ENCODE data around the gene ATXN1. TPM values are rescaled to one million over a fixed set of nuclear protein-coding genes. Genes with fewer than 3 reads are reported as not detected.

Gene ATXN1
- total and polyA plus RNA-seq, 2 of the 13 experiments (the other 11 are each of a cell fraction or from before 2014, with no cell fraction given), result 20.7 to 39.5 TPM

DNA sequence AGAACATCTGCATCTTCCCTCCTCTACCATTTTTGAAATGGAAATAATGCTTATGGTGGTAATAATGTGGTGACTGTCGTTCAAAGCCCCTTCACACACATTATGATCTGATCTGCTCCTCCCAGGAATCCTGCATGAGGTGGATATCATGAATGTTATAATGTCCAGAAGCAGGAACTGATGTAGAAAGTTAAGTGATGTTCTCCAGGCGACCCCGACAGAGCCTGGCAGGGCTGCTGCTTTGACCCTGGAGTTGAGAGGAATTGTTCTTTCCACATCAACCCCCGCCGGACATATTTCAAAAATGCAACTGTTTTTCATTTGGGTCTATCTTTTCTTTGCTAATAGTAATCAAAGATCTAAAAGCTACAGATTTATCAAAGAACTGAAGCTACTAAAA lies 391.3 kb downstream of the ATXN1 start:
- Histone ChIP-seq H3K4me3 (replicated peaks in 1 of 3; ENCODE audit: insufficient read depth in 1 of 3, low read depth in 2 of 3, low read length in 3 of 3) (no peak overlapping the region), H3K4me1 (ENCODE audit: insufficient read depth, low read length) (no peaks in the 10 kb centered on the region), H3K9me3 (ENCODE audit: low read length) (no peaks in the 10 kb centered on the region), H3K36me3 (replicated peaks in 1 of 2; ENCODE audit: control insufficient read depth in 1 of 2, insufficient read depth in 2 of 2, low read length in 2 of 2) (no peaks in the 10 kb centered on the region; a peak in 2 of 5 replicates), H3K27ac (ENCODE audit: extremely low read length, insufficient read depth, low read length) (no peak overlapping the region), H3K4me2 (ENCODE audit: low read depth, low read length) (no peak overlapping the region), H4K20me1 (ENCODE audit: insufficient read depth, low read length) (no peaks in the 10 kb centered on the region), H3K27me3 (ENCODE audit: control insufficient read depth in 1 of 2, insufficient read depth in 2 of 2, low read length in 2 of 2) (no peaks in the 10 kb centered on the region), H3K9ac (ENCODE audit: insufficient read depth, low read depth, low read length) (no peak overlapping the region), H3K79me2 (ENCODE audit: insufficient read depth, low read length) (no peaks in the 10 kb centered on the region), H2AFZ (ENCODE audit: low read length) (no peak overlapping the region)
- in situ Hi-C loops (cut with HindIII; ENCODE audit: extremely low pct_ligation_motif_present, low pct_unique_long_range_greater_than_20kb), result no loop called here
- intact Hi-C loops (cut with micrococcal nuclease; ENCODE audit: unreplicated experiment), result no loop called here
- ChIA-PET CTCF (ENCODE audit: low intra/inter-chr PET ratio, low total read pairs) (no interaction called here), POLR2A (no interaction called here)
- BruUV-seq (replicated peaks), result no TSS peak
- no peak for FAIRE-seq
- ATAC-seq, result no peak
- no peak for DNase-seq (ENCODE audit: low spot score)
- WGBS (ENCODE audit: low lambda C conversion rate), result 98% methylated on average over 5 of the region's 5 CpGs
- TF ChIP-seq, protein P1, sequence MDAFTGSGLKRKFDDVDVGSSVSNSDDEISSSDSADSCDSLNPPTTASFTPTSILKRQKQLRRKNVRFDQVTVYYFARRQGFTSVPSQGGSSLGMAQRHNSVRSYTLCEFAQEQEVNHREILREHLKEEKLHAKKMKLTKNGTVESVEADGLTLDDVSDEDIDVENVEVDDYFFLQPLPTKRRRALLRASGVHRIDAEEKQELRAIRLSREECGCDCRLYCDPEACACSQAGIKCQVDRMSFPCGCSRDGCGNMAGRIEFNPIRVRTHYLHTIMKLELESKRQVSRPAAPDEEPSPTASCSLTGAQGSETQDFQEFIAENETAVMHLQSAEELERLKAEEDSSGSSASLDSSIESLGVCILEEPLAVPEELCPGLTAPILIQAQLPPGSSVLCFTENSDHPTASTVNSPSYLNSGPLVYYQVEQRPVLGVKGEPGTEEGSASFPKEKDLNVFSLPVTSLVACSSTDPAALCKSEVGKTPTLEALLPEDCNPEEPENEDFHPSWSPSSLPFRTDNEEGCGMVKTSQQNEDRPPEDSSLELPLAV (CRISPR knock-in tag; conservative IDR thresholded peaks at IDR 0.05; ENCODE audit: low read depth), result no peak
- TF ChIP-seq CC2D1A (CRISPR knock-in tag; IDR thresholded peaks at IDR 0.05) (no peak), SPEN (CRISPR knock-in tag; IDR thresholded peaks at IDR 0.05; ENCODE audit: low read depth) (no peak), ARID2 (CRISPR knock-in tag; IDR thresholded peaks at IDR 0.05; ENCODE audit: borderline replicate concordance) (no peak), ZBTB38 (CRISPR knock-in tag; IDR thresholded peaks at IDR 0.05) (no peak), PHF20 (CRISPR knock-in tag; IDR thresholded peaks at IDR 0.05) (no peak), ZNF790 (CRISPR knock-in tag; IDR thresholded peaks at IDR 0.05; ENCODE audit: borderline replicate concordance) (no peak), FOXM1 (CRISPR knock-in tag; IDR thresholded peaks at IDR 0.05) (no peak), ZNF350 (CRISPR knock-in tag; IDR thresholded peaks at IDR 0.05; ENCODE audit: borderline replicate concordance, low read depth) (no peak), ZNF546 (CRISPR knock-in tag; conservative IDR thresholded peaks at IDR 0.05) (no peak), TCF7L2 (IDR thresholded peaks at IDR 0.05; ENCODE audit: low read depth, low read length) (no peak), ZC3H4 (CRISPR knock-in tag; IDR thresholded peaks at IDR 0.05; ENCODE audit: borderline replicate concordance) (no peak)
- TF ChIP-seq, protein P2, sequence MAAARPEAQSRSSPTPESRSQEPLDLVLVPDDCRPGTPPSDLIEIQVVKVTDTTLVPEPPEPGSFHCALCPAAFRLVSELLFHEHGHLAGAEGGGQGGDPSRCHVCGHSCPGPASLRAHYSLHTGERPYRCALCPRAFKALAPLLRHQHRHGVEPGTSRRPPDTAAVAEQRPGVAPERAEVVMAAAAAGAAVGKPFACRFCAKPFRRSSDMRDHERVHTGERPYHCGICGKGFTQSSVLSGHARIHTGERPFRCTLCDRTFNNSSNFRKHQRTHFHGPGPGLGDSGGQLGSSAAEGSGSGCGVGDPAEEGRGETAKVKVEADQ (CRISPR knock-in tag; IDR thresholded peaks at IDR 0.05; ENCODE audit: borderline replicate concordance), result no peak
- TF ChIP-seq, protein P3, sequence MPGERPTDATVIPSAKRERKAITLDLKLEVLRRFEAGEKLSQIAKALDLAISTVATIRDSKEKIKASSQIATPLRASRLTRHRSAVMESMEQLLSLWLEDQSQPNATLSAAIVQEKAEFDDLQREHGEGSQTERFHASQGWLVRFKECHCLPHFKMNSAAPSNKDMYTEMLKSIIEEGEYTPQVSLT (CRISPR knock-in tag; IDR thresholded peaks at IDR 0.05; ENCODE audit: borderline replicate concordance, low read depth), result no peak
- TF ChIP-seq, protein P4, sequence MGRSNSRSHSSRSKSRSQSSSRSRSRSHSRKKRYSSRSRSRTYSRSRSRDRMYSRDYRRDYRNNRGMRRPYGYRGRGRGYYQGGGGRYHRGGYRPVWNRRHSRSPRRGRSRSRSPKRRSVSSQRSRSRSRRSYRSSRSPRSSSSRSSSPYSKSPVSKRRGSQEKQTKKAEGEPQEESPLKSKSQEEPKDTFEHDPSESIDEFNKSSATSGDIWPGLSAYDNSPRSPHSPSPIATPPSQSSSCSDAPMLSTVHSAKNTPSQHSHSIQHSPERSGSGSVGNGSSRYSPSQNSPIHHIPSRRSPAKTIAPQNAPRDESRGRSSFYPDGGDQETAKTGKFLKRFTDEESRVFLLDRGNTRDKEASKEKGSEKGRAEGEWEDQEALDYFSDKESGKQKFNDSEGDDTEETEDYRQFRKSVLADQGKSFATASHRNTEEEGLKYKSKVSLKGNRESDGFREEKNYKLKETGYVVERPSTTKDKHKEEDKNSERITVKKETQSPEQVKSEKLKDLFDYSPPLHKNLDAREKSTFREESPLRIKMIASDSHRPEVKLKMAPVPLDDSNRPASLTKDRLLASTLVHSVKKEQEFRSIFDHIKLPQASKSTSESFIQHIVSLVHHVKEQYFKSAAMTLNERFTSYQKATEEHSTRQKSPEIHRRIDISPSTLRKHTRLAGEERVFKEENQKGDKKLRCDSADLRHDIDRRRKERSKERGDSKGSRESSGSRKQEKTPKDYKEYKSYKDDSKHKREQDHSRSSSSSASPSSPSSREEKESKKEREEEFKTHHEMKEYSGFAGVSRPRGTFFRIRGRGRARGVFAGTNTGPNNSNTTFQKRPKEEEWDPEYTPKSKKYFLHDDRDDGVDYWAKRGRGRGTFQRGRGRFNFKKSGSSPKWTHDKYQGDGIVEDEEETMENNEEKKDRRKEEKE (IDR thresholded peaks at IDR 0.05), result no peak
- TF ChIP-seq, protein P5, sequence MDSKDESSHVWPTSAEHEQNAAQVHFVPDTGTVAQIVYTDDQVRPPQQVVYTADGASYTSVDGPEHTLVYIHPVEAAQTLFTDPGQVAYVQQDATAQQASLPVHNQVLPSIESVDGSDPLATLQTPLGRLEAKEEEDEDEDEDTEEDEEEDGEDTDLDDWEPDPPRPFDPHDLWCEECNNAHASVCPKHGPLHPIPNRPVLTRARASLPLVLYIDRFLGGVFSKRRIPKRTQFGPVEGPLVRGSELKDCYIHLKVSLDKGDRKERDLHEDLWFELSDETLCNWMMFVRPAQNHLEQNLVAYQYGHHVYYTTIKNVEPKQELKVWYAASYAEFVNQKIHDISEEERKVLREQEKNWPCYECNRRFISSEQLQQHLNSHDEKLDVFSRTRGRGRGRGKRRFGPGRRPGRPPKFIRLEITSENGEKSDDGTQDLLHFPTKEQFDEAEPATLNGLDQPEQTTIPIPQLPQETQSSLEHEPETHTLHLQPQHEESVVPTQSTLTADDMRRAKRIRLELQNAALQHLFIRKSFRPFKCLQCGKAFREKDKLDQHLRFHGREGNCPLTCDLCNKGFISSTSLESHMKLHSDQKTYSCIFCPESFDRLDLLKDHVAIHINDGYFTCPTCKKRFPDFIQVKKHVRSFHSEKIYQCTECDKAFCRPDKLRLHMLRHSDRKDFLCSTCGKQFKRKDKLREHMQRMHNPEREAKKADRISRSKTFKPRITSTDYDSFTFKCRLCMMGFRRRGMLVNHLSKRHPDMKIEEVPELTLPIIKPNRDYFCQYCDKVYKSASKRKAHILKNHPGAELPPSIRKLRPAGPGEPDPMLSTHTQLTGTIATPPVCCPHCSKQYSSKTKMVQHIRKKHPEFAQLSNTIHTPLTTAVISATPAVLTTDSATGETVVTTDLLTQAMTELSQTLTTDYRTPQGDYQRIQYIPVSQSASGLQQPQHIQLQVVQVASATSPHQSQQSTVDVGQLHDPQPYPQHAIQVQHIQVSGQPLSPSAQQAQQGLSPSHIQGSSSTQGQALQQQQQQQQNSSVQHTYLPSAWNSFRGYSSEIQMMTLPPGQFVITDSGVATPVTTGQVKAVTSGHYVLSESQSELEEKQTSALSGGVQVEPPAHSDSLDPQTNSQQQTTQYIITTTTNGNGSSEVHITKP (CRISPR knock-in tag; IDR thresholded peaks at IDR 0.05; ENCODE audit: low read depth), result no peak
